ENCODE data around the gene CENPX.

- TF ChIP-seq CTCF (IDR thresholded peaks at IDR 0.05) (no peak), POLR2A (IDR thresholded peaks at IDR 0.05) (no peak)
These were observed 15.5 kb downstream of the CENPX start for GRCh38 chr17:82007228-82007494.

All from body of pancreas (tissue), 4 donors.